Fibroblast of skin of back (primary cell): ENCODE data around the gene LY86.
"Not testable (repeated sequence)": the region's sequence is repeated elsewhere in the genome, so short reads cannot be mapped to it uniquely, and the experiment has no call there.

ENCODE experiments used
- DNase-seq: peaks from one replicate; pipeline ENCODE4 v3.0.0-alpha.2; 2013

Gene LY86

GRCh38 chr6:6654599-6655575, 66.4 kb downstream of the LY86 start:
- DNase-seq = peak; percentile 90

GRCh38 chr6:6655805-6656251, 67.3 kb downstream of the LY86 start:
- peak; percentile 51 for DNase-seq

- no peak for DNase-seq
Measured at GRCh38 chr6:6656287-6656686, 67.8 kb downstream of the LY86 start.

GRCh38 chr6:6657085-6657819, 68.7 kb downstream of the LY86 start:
- DNase-seq = no peak

GRCh38 chr6:6657820-6658217, 69.3 kb downstream of the LY86 start:
- no peak for DNase-seq

- no peak for DNase-seq
Measured at GRCh38 chr6:6659600-6660327, 71.2 kb downstream of the LY86 start.

- DNase-seq = no peak
Measured at GRCh38 chr6:6660339-6661045, 72.0 kb downstream of the LY86 start.

GRCh38 chr6:6661191-6661590, 72.7 kb downstream of the LY86 start:
- no peak for DNase-seq

GRCh38 chr6:6661684-6662083, 73.2 kb downstream of the LY86 start:
- no peak for DNase-seq

GRCh38 chr6:6663421-6664135, 75.1 kb downstream of the LY86 start:
- no peak for DNase-seq

- no peak for DNase-seq
Measured at GRCh38 chr6:6665555-6666243, 77.2 kb downstream of the LY86 start.

GRCh38 chr6:6670150-6670549, 81.6 kb downstream of the LY86 start:
- not testable (repeated sequence) for DNase-seq

GRCh38 chr6:6674872-6675271, 86.4 kb downstream of the LY86 start:
- DNase-seq = no peak

GRCh38 chr6:6676910-6677441, 88.5 kb downstream of the LY86 start:
- peak; percentile 72 for DNase-seq

- DNase-seq = peak; percentile 29
Measured at GRCh38 chr6:6678185-6678671, 89.7 kb downstream of the LY86 start.

GRCh38 chr6:6678811-6679210, 90.3 kb downstream of the LY86 start:
- DNase-seq = no peak

GRCh38 chr6:6679633-6680032, 91.1 kb downstream of the LY86 start:
- no peak for DNase-seq

GRCh38 chr6:6680526-6680925, 92.0 kb downstream of the LY86 start:
- DNase-seq = peak; percentile 29

GRCh38 chr6:6681075-6681849, 92.7 kb downstream of the LY86 start:
- DNase-seq = no peak

GRCh38 chr6:6682225-6682624, 93.7 kb downstream of the LY86 start:
- DNase-seq = no peak
